Peyer's patch (tissue), 4 donors: ENCODE data around the gene ALG5.

Experiments
- CTCF ChIP-seq, 6 experiments: fragments of 450-650 bp in 4 of 6; fragments of 200-600 bp in 2 of 6; sonication (generic) in 1 of 6; IDR thresholded peaks; one replicate each; pipeline ENCODE4 v1.5.1; 2017 to 2019; ENCODE audit warnings: antibody characterized with exemption in 6 of 6, mild to moderate bottlenecking in 3 of 6, moderate library complexity in 1 of 6
- POLR2A ChIP-seq, 2 donors: fragments of 450-650 bp; IDR thresholded peaks; one replicate each; pipeline ENCODE4 v1.5.1; 2017; ENCODE audit warnings: antibody characterized with exemption in 2 of 2, mild to moderate bottlenecking in 2 of 2, moderate library complexity in 2 of 2

GRCh38 chr13:36973009-36973408, 26.1 kb downstream of the ALG5 start:
- TF ChIP-seq CTCF (IDR thresholded peaks at IDR 0.05): no peak
- no peak for TF ChIP-seq POLR2A (IDR thresholded peaks at IDR 0.05)
